OCI-LY7 (cell line): ENCODE measurements around the gene MRPL50. TPM values are rescaled to one million over a fixed set of nuclear protein-coding genes. Genes with fewer than 3 reads are reported as not detected.

Source experiments
- BruUV-seq: library from RNA; stranded (reverse); fragments of 400-500 nt; replicated peaks from 2 replicates; lab custom pipeline; 2021; lab: Mats Ljungman, UMichigan
- CTCF ChIA-PET: fragments of 300-600 bp; sonication (Branson Sonifier 250); formaldehyde crosslinking; loops from one replicate; lab custom pipeline; 2022; ENCODE audit warnings: antibody characterized with exemption; ENCODE audit not compliant: unreplicated experiment; lab: Charles Lee
- POLR2A ChIA-PET: fragments of 300-600 bp; sonication (Branson Sonifier 250); formaldehyde crosslinking; loops from one replicate; lab custom pipeline; 2022; ENCODE audit warnings: antibody characterized with exemption; lab: Charles Lee
- DNase-seq: peaks from one replicate; pipeline ENCODE4 v3.0.0-alpha.2; 2015; ENCODE audit warnings: low spot score
- H2AFZ ChIP-seq: fragments of 200-600 bp; sonication (generic), shearing (Covaris generic); 2 replicates; pipeline ENCODE4 v1.6.1; 2014; ENCODE audit warnings: mild to moderate bottlenecking, antibody characterized with exemption, low read length, moderate library complexity
- H3K27ac ChIP-seq: fragments of 200-600 bp; sonication (generic); 2 replicates; pipeline ENCODE4 v1.5.1; 2014; ENCODE audit warnings: mixed run types, low read depth, mild to moderate bottlenecking, moderate library complexity, low read length, inconsistent platforms; ENCODE audit not compliant: poor library complexity, severe bottlenecking
- H3K36me3 ChIP-seq: fragments of 200-600 bp; sonication (generic); 2 replicates; pipeline ENCODE4 v1.6.1; 2014; ENCODE audit warnings: mild to moderate bottlenecking, antibody characterized with exemption, low read length, moderate library complexity, mixed read lengths; ENCODE audit not compliant: insufficient read depth
- H3K4me1 ChIP-seq: fragments of 200-600 bp; sonication (generic); 2 replicates; pipeline ENCODE4 v1.5.1; 2014; ENCODE audit warnings: mild to moderate bottlenecking, low read length; ENCODE audit not compliant: insufficient read depth, poor library complexity, severe bottlenecking
- H3K4me2 ChIP-seq: fragments of 200-600 bp; sonication (generic); 2 replicates; pipeline ENCODE4 v1.6.1; 2014; ENCODE audit warnings: mild to moderate bottlenecking, low read length
- H3K4me3 ChIP-seq: fragments of 200-600 bp; sonication (generic); 2 replicates; pipeline ENCODE4 v1.5.1; 2014; ENCODE audit warnings: mild to moderate bottlenecking, low read depth, low read length; ENCODE audit not compliant: poor library complexity, severe bottlenecking
- H3K79me2 ChIP-seq: fragments of 200-600 bp; sonication (generic); 2 replicates; pipeline ENCODE4 v1.6.1; 2016; ENCODE audit warnings: low read depth, mild to moderate bottlenecking, low read length, moderate library complexity, mixed read lengths; ENCODE audit not compliant: insufficient read depth
- H3K9me2 ChIP-seq: fragments of 200-600 bp; sonication (generic); 2 replicates; pipeline ENCODE4 v1.6.1; 2016; ENCODE audit warnings: mild to moderate bottlenecking, low read length, mixed read lengths; ENCODE audit not compliant: insufficient read depth
- H3K9me3 ChIP-seq: fragments of 200-600 bp; sonication (generic); 2 replicates; pipeline ENCODE4 v1.6.1; 2014; ENCODE audit warnings: mild to moderate bottlenecking, mixed run types, low read length, mixed read lengths
- H4K20me1 ChIP-seq: fragments of 200-600 bp; sonication (generic); 2 replicates; pipeline ENCODE4 v1.6.1; 2014; ENCODE audit warnings: mild to moderate bottlenecking, antibody characterized with exemption, low read length, moderate library complexity, mixed read lengths; ENCODE audit not compliant: insufficient read depth
- CTCF ChIP-seq: fragments of 200-600 bp; sonication (generic); conservative IDR thresholded peaks from 2 replicates; pipeline ENCODE4 v1.5.1; 2014; ENCODE audit warnings: mild to moderate bottlenecking, antibody characterized with exemption, low read length, moderate library complexity, mixed read lengths
- EZH2phosphoT487 ChIP-seq: fragments of 200-600 bp; sonication (generic); IDR thresholded peaks from 2 replicates; pipeline ENCODE4 v1.6.1; 2018; ENCODE audit warnings: low read depth, borderline replicate concordance, mild to moderate bottlenecking, mixed run types, antibody characterized with exemption, low read length, moderate library complexity, mixed read lengths
- intact Hi-C: fragments of 100-400 bp; cut with micrococcal nuclease; formaldehyde crosslinking; loops from one replicate; pipeline ENCODE4 v1.10.0; 2022; ENCODE audit not compliant: unreplicated experiment
- total RNA-seq, 2 experiments: library from RNA; depleted of rRNA in 1 of 2; stranded (reverse); fragments of >200 nt in 1 of 2; shearing (Covaris generic) in 1 of 2; gene quantifications; 2 replicates each; pipeline ENCODE4 v1.2.3, GENCODE V29; 2014 to 2022

MRPL50 gene
- total RNA-seq, 2 experiments from 2014 or later: 12.8 to 18.5 TPM

- Histone ChIP-seq H2AFZ (no peak overlapping the region), H3K4me1 (no peaks in the 10 kb centered on the region), H4K20me1 (no peaks in the 10 kb centered on the region), H3K9me2 (no peaks in the 10 kb centered on the region), H3K4me3 (no peak overlapping the region), H3K36me3 (no peaks in the 10 kb centered on the region), H3K9me3 (no peaks in the 10 kb centered on the region), H3K27ac (no peak overlapping the region), H3K4me2 (no peak overlapping the region), H3K79me2 (no peaks in the 10 kb centered on the region)
- intact Hi-C loops: no loop called here
- ChIA-PET POLR2A (interaction anchor here (0.7 kb wide), 2 partner anchors 19 to 668 kb away, joined by 3 read pairs; no protein-coding TSS in a partner anchor), CTCF (no interaction called here)
- no TSS peak for BruUV-seq
- no peak for DNase-seq
- no peak for TF ChIP-seq CTCF
These were observed 28.4 kb downstream of the MRPL50 start for GRCh38 chr9:101369884-101370531.

- BruUV-seq: no TSS peak
- Histone ChIP-seq H3K79me2 (no peaks in the 10 kb centered on the region), H2AFZ (no peak overlapping the region), H3K27ac (no peak overlapping the region), H3K4me3 (no peak overlapping the region), H3K4me1 (no peaks in the 10 kb centered on the region), H4K20me1 (no peaks in the 10 kb centered on the region), H3K9me2 (no peaks in the 10 kb centered on the region), H3K4me2 (no peak overlapping the region), H3K36me3 (no peaks in the 10 kb centered on the region), H3K9me3 (no peaks in the 10 kb centered on the region)
- no peak for TF ChIP-seq CTCF
- TF ChIP-seq EZH2phosphoT487: no peak
- intact Hi-C loops: no loop called here
- no peak for DNase-seq
- ChIA-PET POLR2A (interaction anchor here (0.6 to 1.2 kb wide), 2 partner anchors 11 to 119 kb away, joined by 3 read pairs; no protein-coding TSS in a partner anchor), CTCF (no interaction called here)
These were observed 29.1 kb downstream of the MRPL50 start for GRCh38 chr9:101369286-101369685.

GRCh38 chr9:101367323-101367722 is 31.1 kb downstream of the MRPL50 start:
- CTCF ChIA-PET: no interaction called here

More at GRCh38 chr9:101367323-101367722, 31.1 kb downstream of the MRPL50 start:
- Histone ChIP-seq H3K79me2 (no peaks in the 10 kb centered on the region), H3K4me2 (no peak overlapping the region), H3K36me3 (no peaks in the 10 kb centered on the region), H3K9me3 (no peaks in the 10 kb centered on the region), H3K4me1 (no peaks in the 10 kb centered on the region), H3K9me2 (no peaks in the 10 kb centered on the region), H3K27ac (no peak overlapping the region), H3K4me3 (no peak overlapping the region), H2AFZ (no peak overlapping the region), H4K20me1 (no peaks in the 10 kb centered on the region)
- POLR2A ChIA-PET: no interaction called here
- BruUV-seq: no TSS peak
- no peak for DNase-seq
- TF ChIP-seq CTCF (no peak), EZH2phosphoT487 (no peak)
- intact Hi-C loops: no loop called here
